PC-9 (cell line): ENCODE measurements around the gene LHFPL2.

Source experiments
- EZH2 ChIP-seq: fragments of 200-600 bp; sonication (generic); IDR thresholded peaks from 2 replicates; pipeline ENCODE4 v1.8.0; 2017; ENCODE audit warnings: antibody characterized with exemption, low read depth
- TF ChIP-seq, protein P1 (sequence below): fragments of 200-600 bp; sonication (generic); conservative IDR thresholded peaks from 2 replicates; pipeline ENCODE4 v1.6.1; 2017; ENCODE audit warnings: mixed run types, antibody characterized with exemption, mild to moderate bottlenecking, moderate library complexity

DNA sequence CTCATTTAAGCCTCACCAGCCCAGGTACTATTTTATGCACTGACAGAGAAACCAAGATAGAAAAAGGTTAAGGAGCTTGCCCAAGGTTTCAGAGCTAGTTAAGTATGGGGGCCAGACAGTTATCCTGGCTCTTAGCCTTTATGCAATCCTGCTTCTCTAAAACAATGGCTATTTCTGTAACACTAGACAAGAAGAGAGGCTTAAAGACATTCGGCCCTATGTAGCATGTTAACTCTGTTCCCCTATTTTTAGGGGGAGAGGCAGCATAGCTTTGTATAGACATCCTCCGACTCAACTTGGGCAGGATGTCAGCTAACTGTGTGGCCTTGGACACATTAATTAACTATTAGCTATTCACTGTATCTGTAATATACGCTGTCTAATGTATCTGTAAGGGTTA, 54.6 kb downstream of the LHFPL2 start:
- TF ChIP-seq, protein P1, sequence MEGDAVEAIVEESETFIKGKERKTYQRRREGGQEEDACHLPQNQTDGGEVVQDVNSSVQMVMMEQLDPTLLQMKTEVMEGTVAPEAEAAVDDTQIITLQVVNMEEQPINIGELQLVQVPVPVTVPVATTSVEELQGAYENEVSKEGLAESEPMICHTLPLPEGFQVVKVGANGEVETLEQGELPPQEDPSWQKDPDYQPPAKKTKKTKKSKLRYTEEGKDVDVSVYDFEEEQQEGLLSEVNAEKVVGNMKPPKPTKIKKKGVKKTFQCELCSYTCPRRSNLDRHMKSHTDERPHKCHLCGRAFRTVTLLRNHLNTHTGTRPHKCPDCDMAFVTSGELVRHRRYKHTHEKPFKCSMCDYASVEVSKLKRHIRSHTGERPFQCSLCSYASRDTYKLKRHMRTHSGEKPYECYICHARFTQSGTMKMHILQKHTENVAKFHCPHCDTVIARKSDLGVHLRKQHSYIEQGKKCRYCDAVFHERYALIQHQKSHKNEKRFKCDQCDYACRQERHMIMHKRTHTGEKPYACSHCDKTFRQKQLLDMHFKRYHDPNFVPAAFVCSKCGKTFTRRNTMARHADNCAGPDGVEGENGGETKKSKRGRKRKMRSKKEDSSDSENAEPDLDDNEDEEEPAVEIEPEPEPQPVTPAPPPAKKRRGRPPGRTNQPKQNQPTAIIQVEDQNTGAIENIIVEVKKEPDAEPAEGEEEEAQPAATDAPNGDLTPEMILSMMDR: no peak
- TF ChIP-seq EZH2: no peak
